ENCODE measurements around the gene MARCHF6.
A peak's percentile ranks its signal among the peaks of the same experiment; 100 is the strongest.

The MARCHF6 gene

DNA sequence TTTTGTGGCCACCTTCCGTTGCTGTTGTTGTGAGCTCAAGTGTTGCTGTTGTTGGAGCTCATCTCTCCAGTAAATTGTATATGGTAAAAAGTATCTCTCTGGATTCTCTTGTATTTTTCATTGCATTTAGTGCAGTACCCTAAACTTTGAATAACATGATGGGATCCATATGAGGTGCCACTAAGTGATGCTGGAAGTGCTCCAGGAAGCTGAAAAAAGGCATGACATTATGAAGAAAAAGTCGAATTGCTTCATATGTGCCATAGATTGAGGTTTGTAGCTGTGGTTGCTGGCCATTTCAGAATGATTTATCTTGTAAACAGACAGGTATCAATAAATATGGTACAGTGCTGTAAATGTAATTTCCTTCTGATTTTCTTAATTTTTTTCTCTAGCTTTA lies 5.5 kb downstream of the MARCHF6 start:
- H3K36me3 ChIP-seq (ENCODE audit: control insufficient read depth in 2 of 2, insufficient read depth in 1 of 2, low read length in 2 of 2) = no peaks in the 10 kb centered on the region; a peak in 1 of 3 replicates
- no peak overlapping the region for H3K4me3 ChIP-seq (ENCODE audit: low read depth, low read length)
- ChIA-PET CTCF (interaction anchor here (0.6 to 3.5 kb wide), 7 partner anchors 8 to 364 kb away, joined by 3 to 25 read pairs (median 5); no protein-coding TSS in a partner anchor), POLR2A (interaction anchor here (0.6 to 0.8 kb wide), 2 partner anchors 45 to 64 kb away, joined by 3 to 6 read pairs; no protein-coding TSS in a partner anchor)
- H3K27ac ChIP-seq (ENCODE audit: extremely low read depth, low read depth, low read length) = no peak overlapping the region
- no peaks in the 10 kb centered on the region for H3K9me3 ChIP-seq (ENCODE audit: control insufficient read depth, insufficient read depth, low read depth, low read length)
- peaks cover 18% of the 10 kb centered on the region for H3K4me1 ChIP-seq (ENCODE audit: control insufficient read depth, insufficient read depth, low read length)
- TF ChIP-seq, protein P1, sequence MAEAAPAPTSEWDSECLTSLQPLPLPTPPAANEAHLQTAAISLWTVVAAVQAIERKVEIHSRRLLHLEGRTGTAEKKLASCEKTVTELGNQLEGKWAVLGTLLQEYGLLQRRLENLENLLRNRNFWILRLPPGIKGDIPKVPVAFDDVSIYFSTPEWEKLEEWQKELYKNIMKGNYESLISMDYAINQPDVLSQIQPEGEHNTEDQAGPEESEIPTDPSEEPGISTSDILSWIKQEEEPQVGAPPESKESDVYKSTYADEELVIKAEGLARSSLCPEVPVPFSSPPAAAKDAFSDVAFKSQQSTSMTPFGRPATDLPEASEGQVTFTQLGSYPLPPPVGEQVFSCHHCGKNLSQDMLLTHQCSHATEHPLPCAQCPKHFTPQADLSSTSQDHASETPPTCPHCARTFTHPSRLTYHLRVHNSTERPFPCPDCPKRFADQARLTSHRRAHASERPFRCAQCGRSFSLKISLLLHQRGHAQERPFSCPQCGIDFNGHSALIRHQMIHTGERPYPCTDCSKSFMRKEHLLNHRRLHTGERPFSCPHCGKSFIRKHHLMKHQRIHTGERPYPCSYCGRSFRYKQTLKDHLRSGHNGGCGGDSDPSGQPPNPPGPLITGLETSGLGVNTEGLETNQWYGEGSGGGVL (tag by site-specific recombination; IDR thresholded peaks at IDR 0.05) = no peak
- TF ChIP-seq, protein P2, sequence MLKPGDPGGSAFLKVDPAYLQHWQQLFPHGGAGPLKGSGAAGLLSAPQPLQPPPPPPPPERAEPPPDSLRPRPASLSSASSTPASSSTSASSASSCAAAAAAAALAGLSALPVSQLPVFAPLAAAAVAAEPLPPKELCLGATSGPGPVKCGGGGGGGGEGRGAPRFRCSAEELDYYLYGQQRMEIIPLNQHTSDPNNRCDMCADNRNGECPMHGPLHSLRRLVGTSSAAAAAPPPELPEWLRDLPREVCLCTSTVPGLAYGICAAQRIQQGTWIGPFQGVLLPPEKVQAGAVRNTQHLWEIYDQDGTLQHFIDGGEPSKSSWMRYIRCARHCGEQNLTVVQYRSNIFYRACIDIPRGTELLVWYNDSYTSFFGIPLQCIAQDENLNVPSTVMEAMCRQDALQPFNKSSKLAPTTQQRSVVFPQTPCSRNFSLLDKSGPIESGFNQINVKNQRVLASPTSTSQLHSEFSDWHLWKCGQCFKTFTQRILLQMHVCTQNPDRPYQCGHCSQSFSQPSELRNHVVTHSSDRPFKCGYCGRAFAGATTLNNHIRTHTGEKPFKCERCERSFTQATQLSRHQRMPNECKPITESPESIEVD (tag by site-specific recombination; IDR thresholded peaks at IDR 0.05) = 0 out of 2 replicates have a peak, but pooled peaks have one; percentile 11

DNA sequence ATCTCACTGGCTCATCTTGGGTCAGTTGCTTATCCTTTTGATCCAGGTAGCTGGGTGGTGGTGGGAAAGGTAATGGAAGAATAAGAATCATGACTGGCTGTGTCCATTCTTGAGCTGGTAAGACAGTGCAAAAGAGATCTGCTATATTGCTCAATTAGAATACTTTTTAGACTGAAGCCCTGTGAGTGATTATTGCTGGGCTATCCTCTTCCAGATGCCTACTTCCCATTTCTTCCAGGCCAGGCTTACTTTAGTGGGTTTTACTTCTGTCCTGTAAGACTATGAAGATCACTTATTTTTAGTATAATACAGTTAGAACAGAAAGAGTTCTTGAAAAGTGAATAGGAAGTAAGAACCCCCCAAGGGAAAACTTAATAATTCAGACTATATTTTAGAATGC lies 7.2 kb downstream of the MARCHF6 start:
- Histone ChIP-seq H3K36me3 (ENCODE audit: control insufficient read depth in 2 of 2, insufficient read depth in 1 of 2, low read length in 2 of 2) (no peaks in the 10 kb centered on the region; a peak in 1 of 3 replicates), H3K27ac (ENCODE audit: extremely low read depth, low read depth, low read length) (no peak overlapping the region), H3K9me3 (ENCODE audit: control insufficient read depth, insufficient read depth, low read depth, low read length) (no peaks in the 10 kb centered on the region), H3K4me3 (ENCODE audit: low read depth, low read length) (no peak overlapping the region), H3K4me1 (ENCODE audit: control insufficient read depth, insufficient read depth, low read length) (peaks cover 18% of the 10 kb centered on the region)
- ChIA-PET CTCF (no interaction called here), POLR2A (no interaction called here)
- no peak for TF ChIP-seq ZNF10 (tag by site-specific recombination; IDR thresholded peaks at IDR 0.05)
- TF ChIP-seq, protein P3, sequence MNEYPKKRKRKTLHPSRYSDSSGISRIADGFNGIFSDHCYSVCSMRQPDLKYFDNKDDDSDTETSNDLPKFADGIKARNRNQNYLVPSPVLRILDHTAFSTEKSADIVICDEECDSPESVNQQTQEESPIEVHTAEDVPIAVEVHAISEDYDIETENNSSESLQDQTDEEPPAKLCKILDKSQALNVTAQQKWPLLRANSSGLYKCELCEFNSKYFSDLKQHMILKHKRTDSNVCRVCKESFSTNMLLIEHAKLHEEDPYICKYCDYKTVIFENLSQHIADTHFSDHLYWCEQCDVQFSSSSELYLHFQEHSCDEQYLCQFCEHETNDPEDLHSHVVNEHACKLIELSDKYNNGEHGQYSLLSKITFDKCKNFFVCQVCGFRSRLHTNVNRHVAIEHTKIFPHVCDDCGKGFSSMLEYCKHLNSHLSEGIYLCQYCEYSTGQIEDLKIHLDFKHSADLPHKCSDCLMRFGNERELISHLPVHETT (tag by site-specific recombination; IDR thresholded peaks at IDR 0.05) = no peak
- TF ChIP-seq ZNF664 (tag by site-specific recombination; IDR thresholded peaks at IDR 0.05) = no peak
- no peak for TF ChIP-seq ZNF747 (tag by site-specific recombination; IDR thresholded peaks at IDR 0.05)
- no peak for TF ChIP-seq ZNF221 (tag by site-specific recombination; IDR thresholded peaks at IDR 0.05; ENCODE audit: borderline replicate concordance)
- TF ChIP-seq, protein P4, sequence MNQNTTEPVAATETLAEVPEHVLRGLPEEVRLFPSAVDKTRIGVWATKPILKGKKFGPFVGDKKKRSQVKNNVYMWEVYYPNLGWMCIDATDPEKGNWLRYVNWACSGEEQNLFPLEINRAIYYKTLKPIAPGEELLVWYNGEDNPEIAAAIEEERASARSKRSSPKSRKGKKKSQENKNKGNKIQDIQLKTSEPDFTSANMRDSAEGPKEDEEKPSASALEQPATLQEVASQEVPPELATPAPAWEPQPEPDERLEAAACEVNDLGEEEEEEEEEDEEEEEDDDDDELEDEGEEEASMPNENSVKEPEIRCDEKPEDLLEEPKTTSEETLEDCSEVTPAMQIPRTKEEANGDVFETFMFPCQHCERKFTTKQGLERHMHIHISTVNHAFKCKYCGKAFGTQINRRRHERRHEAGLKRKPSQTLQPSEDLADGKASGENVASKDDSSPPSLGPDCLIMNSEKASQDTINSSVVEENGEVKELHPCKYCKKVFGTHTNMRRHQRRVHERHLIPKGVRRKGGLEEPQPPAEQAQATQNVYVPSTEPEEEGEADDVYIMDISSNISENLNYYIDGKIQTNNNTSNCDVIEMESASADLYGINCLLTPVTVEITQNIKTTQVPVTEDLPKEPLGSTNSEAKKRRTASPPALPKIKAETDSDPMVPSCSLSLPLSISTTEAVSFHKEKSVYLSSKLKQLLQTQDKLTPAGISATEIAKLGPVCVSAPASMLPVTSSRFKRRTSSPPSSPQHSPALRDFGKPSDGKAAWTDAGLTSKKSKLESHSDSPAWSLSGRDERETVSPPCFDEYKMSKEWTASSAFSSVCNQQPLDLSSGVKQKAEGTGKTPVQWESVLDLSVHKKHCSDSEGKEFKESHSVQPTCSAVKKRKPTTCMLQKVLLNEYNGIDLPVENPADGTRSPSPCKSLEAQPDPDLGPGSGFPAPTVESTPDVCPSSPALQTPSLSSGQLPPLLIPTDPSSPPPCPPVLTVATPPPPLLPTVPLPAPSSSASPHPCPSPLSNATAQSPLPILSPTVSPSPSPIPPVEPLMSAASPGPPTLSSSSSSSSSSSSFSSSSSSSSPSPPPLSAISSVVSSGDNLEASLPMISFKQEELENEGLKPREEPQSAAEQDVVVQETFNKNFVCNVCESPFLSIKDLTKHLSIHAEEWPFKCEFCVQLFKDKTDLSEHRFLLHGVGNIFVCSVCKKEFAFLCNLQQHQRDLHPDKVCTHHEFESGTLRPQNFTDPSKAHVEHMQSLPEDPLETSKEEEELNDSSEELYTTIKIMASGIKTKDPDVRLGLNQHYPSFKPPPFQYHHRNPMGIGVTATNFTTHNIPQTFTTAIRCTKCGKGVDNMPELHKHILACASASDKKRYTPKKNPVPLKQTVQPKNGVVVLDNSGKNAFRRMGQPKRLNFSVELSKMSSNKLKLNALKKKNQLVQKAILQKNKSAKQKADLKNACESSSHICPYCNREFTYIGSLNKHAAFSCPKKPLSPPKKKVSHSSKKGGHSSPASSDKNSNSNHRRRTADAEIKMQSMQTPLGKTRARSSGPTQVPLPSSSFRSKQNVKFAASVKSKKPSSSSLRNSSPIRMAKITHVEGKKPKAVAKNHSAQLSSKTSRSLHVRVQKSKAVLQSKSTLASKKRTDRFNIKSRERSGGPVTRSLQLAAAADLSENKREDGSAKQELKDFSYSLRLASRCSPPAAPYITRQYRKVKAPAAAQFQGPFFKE (tag by site-specific recombination; IDR thresholded peaks at IDR 0.05; ENCODE audit: borderline replicate concordance) = no peak
- TF ChIP-seq, protein P2 (tag by site-specific recombination; IDR thresholded peaks at IDR 0.05) = no peak
- no peak for TF ChIP-seq ZNF843 (tag by site-specific recombination; IDR thresholded peaks at IDR 0.05)
- TF ChIP-seq, protein P5, sequence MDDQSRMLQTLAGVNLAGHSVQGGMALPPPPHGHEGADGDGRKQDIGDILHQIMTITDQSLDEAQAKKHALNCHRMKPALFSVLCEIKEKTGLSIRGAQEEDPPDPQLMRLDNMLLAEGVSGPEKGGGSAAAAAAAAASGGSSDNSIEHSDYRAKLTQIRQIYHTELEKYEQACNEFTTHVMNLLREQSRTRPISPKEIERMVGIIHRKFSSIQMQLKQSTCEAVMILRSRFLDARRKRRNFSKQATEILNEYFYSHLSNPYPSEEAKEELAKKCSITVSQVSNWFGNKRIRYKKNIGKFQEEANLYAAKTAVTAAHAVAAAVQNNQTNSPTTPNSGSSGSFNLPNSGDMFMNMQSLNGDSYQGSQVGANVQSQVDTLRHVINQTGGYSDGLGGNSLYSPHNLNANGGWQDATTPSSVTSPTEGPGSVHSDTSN (CRISPR knock-in tag; IDR thresholded peaks at IDR 0.05) = no peak
- TF ChIP-seq ZNF560 (tag by site-specific recombination; IDR thresholded peaks at IDR 0.05; ENCODE audit: borderline replicate concordance) = no peak
- no peak for TF ChIP-seq ZNF530 (tag by site-specific recombination; IDR thresholded peaks at IDR 0.05; ENCODE audit: low read depth)
- no peak for TF ChIP-seq ZEB2 (tag by site-specific recombination; IDR thresholded peaks at IDR 0.05)
- TF ChIP-seq ZNF585B (tag by site-specific recombination; IDR thresholded peaks at IDR 0.05) = no peak
- TF ChIP-seq, protein P6, sequence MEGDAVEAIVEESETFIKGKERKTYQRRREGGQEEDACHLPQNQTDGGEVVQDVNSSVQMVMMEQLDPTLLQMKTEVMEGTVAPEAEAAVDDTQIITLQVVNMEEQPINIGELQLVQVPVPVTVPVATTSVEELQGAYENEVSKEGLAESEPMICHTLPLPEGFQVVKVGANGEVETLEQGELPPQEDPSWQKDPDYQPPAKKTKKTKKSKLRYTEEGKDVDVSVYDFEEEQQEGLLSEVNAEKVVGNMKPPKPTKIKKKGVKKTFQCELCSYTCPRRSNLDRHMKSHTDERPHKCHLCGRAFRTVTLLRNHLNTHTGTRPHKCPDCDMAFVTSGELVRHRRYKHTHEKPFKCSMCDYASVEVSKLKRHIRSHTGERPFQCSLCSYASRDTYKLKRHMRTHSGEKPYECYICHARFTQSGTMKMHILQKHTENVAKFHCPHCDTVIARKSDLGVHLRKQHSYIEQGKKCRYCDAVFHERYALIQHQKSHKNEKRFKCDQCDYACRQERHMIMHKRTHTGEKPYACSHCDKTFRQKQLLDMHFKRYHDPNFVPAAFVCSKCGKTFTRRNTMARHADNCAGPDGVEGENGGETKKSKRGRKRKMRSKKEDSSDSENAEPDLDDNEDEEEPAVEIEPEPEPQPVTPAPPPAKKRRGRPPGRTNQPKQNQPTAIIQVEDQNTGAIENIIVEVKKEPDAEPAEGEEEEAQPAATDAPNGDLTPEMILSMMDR (tag by site-specific recombination; IDR thresholded peaks at IDR 0.05) = no peak
- no peak for TF ChIP-seq ZNF302 (tag by site-specific recombination; IDR thresholded peaks at IDR 0.05; ENCODE audit: low read depth)
- TF ChIP-seq GLI4 (tag by site-specific recombination; IDR thresholded peaks at IDR 0.05) = no peak
- no peak for TF ChIP-seq ZNF335 (tag by site-specific recombination; conservative IDR thresholded peaks at IDR 0.05)

Data from HEK293 (cell line).